HG03354 (cell line): ENCODE measurements around the gene ARFGAP2.
"Not testable (repeated sequence)": the region's sequence is repeated elsewhere in the genome, so short reads cannot be mapped to it uniquely, and the experiment has no call there.

Source experiments
- ATAC-seq: cut with Tn5 transposase; IDR thresholded peaks from one replicate; pipeline ENCODE4 v1.9.1; 2021; ENCODE audit warnings: mild to moderate bottlenecking; ENCODE audit not compliant: unreplicated experiment, poor library complexity, severe bottlenecking

ARFGAP2 gene

GRCh38 chr11:47123094-47123493, 53.6 kb downstream of the ARFGAP2 start:
- ATAC-seq, result no peak

- ATAC-seq, result no peak
These were observed 54.9 kb downstream of the ARFGAP2 start for GRCh38 chr11:47121731-47122130.

- no peak for ATAC-seq
These were observed 55.6 kb downstream of the ARFGAP2 start for GRCh38 chr11:47121056-47121455.

- not testable (repeated sequence) for ATAC-seq
These were observed 57.6 kb downstream of the ARFGAP2 start for GRCh38 chr11:47118958-47119688.
